Retinal pigment epithelial cell (primary cell): ENCODE data around the gene SORCS2.
"Not testable (repeated sequence)": the region's sequence is repeated elsewhere in the genome, so short reads cannot be mapped to it uniquely, and the experiment has no call there.

ENCODE experiments used
- DNase-seq: peaks from one replicate; pipeline ENCODE4 v3.0.0-alpha.2; 2010; ENCODE audit warnings: low read depth
- H3K4me3 ChIP-seq: 2 replicates; pipeline ENCODE4 v1.5.1; 2011; ENCODE audit warnings: mild to moderate bottlenecking, low read length, control low read depth, moderate library complexity
- TF ChIP-seq, protein P1 (sequence below): conservative IDR thresholded peaks from 2 replicates; pipeline ENCODE4 v1.5.1; 2011; ENCODE audit warnings: low read depth, low read length, control low read depth, inconsistent platforms

Gene SORCS2

DNA sequence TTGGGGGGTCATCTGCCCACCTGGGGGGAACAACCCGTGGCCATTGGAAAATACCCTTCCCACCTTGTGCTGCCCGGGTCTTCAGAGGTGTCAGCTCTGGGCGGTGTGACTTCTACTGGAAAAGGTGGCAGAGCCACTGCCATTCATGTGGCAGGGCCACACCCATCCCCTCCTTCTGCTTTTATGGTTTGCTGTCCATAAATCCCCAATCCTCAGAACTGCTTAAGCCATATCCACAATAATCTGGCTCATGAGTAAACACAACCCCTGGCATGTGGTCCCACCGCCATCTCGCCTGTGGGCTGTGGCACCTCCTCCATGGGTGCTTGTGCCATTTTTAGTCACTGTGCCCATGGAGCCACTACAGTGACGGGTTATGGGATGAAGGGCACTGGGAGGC is 20.6 kb downstream of the SORCS2 start:
- H3K4me3 ChIP-seq, result no peak overlapping the region
- DNase-seq, result no peak

DNA sequence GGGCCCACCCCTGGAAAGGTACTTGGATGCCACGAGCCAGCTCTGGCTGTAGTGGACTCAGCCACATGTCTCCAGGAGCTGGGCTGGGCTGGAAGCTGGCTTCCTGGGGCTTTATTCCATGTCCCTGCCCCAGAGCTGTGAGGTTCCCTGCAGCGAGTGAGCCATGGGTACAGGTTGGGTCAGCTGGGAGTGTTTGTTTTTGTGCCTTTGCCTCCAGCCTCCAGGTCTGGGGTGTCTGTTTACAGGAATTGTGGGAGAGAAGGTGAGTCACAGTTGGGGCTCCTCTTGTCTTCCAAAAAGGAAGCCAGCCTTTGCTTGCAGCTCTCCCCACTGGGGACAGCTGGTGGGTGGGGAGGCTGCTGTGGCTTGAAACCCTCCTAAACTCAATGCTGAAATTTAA is 21.5 kb downstream of the SORCS2 start:
- no peak for DNase-seq
- H3K4me3 ChIP-seq, result no peak overlapping the region
- TF ChIP-seq, protein P1, sequence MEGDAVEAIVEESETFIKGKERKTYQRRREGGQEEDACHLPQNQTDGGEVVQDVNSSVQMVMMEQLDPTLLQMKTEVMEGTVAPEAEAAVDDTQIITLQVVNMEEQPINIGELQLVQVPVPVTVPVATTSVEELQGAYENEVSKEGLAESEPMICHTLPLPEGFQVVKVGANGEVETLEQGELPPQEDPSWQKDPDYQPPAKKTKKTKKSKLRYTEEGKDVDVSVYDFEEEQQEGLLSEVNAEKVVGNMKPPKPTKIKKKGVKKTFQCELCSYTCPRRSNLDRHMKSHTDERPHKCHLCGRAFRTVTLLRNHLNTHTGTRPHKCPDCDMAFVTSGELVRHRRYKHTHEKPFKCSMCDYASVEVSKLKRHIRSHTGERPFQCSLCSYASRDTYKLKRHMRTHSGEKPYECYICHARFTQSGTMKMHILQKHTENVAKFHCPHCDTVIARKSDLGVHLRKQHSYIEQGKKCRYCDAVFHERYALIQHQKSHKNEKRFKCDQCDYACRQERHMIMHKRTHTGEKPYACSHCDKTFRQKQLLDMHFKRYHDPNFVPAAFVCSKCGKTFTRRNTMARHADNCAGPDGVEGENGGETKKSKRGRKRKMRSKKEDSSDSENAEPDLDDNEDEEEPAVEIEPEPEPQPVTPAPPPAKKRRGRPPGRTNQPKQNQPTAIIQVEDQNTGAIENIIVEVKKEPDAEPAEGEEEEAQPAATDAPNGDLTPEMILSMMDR, result no peak

More for the DNA sequence above, 20.6 kb downstream of the SORCS2 start:
- TF ChIP-seq, protein P1, result no peak

DNA sequence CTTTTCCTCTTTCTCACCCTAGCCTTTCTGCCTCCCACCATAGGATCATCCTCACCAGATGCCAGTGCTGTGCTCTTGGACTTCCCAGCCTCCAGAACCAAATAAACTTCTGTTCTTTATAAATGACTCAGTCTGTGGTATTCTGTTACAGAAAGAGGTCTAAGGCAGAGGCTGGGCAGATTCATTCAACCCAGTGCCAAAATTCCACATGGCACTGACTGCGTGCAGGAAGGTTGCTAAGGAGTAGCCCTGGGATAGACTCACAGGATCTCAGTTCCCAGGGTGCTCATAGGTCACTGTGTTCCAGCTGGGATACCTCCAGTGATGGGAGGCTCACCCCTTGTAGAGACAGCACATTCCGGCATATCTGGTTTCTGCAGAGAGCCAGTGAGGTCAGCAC is 22.0 kb downstream of the SORCS2 start:
- TF ChIP-seq, protein P1, result no peak
- no peak overlapping the region for H3K4me3 ChIP-seq
- DNase-seq, result no peak

DNA sequence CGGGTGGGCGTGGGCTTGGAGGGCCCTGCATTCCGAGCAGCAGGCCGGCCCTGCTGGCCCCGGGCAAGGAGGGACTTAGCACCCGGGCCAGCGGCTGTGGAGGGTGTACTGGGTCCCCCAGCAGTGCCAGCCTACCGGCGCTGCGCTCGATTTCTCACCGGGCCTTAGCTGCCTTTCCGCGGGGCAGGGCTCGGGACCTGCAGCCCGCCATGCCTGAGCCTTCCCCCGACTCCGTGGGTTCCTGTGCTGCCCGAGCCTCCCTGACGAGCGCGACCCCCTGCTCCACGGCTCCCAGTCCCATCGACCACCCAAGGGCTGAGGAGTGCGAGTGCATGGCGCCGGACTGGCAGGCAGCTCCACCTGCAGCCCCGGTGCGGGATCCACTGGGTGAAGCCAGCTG is 22.8 kb downstream of the SORCS2 start:
- DNase-seq, result not testable (repeated sequence)

DNA sequence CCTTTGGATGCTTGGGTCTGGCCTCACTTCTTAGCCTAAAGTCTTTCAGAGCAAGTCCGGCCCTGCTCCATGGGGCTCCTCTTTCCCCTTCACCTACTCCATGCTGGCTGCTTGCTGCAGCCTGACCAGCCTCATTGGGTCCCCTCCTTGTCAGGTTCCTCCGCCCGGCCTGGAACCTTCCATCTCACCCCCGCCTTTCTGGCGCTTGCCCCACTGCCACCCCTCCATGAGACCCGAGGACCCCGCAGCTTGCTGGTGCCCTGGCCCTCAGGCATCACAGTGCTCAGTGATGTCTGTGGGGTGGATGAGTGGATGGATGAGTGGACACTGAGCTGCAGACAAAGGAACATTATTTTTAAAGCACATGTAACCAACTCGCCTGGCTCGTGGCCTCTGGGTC is 24.7 kb downstream of the SORCS2 start:
- DNase-seq, result no peak
- H3K4me3 ChIP-seq, result no peak overlapping the region
- TF ChIP-seq, protein P1, result no peak

More for the DNA sequence above, 22.8 kb downstream of the SORCS2 start:
- H3K4me3 ChIP-seq, result not testable (repeated sequence)

DNA sequence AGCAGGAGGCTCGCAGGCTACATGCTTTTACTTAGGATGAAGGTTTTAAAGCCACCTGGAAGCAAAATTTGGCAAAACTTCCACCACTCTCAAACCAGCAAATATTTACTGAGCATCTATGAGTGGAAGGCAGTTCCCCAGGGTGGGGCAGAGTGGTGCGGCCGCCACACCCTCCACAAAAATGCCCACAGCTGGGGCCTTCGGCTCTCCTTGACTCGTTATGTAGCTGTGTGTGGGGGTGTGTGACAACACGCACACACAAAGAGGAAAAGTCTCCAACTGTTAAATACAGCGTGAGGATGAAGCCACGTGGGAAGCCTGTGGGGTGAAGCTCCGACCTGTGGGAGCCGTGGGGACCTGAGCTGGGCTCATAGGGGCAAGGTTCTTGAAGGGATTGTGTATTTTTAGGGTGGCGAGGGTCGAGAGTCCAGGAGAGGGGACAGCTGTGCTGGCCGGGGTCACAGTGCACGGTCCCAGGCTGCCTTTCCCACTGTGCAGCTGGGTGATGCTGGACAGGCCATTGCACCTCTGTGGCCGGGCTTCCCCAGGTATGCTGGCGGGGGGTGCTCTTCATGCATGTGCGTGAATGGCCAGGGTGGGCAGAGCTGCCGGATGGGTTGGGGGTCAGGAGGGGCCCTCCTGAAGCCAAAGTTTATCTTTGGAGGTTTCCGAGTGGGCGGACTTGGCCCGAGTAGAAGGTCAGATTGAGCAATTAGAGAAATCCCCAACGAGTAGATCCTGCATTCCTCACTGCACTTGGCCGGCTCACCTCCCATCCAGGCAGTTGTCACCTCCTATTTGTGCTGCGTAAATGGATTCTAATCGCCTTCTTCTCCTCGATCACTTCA is 25.4 kb downstream of the SORCS2 start:
- DNase-seq, result no peak

DNA sequence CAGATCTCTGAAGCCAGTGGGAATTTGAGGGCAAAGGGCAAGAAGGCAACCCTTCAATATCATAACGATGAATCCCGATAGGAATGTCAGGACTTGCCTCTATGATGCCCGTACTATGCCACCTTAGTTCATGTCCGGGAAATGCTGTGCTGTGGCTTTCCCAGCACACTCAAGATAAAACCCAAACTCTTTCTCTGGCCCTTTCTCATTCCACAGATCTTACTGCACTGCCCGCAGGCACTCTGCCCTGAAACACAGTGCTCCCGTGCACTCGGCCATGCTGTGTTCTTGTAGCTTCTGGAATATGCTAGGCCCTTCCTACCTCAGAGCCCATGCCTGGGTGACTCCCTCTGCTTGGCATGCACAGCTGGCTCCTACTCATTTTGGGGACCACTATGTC is 26.3 kb downstream of the SORCS2 start:
- no peak overlapping the region for H3K4me3 ChIP-seq
- no peak for DNase-seq
- TF ChIP-seq, protein P1, result no peak

More for the DNA sequence above, 25.4 kb downstream of the SORCS2 start:
- no peak overlapping the region for H3K4me3 ChIP-seq
- TF ChIP-seq, protein P1, result no peak
